ENCODE measurements around the gene BAIAP2L2. TPM values are rescaled to one million over a fixed set of nuclear protein-coding genes. Genes with fewer than 3 reads are reported as not detected.

Gene BAIAP2L2
- total RNA-seq, 1 donor from 2014 or later, result 0.77 TPM

DNA sequence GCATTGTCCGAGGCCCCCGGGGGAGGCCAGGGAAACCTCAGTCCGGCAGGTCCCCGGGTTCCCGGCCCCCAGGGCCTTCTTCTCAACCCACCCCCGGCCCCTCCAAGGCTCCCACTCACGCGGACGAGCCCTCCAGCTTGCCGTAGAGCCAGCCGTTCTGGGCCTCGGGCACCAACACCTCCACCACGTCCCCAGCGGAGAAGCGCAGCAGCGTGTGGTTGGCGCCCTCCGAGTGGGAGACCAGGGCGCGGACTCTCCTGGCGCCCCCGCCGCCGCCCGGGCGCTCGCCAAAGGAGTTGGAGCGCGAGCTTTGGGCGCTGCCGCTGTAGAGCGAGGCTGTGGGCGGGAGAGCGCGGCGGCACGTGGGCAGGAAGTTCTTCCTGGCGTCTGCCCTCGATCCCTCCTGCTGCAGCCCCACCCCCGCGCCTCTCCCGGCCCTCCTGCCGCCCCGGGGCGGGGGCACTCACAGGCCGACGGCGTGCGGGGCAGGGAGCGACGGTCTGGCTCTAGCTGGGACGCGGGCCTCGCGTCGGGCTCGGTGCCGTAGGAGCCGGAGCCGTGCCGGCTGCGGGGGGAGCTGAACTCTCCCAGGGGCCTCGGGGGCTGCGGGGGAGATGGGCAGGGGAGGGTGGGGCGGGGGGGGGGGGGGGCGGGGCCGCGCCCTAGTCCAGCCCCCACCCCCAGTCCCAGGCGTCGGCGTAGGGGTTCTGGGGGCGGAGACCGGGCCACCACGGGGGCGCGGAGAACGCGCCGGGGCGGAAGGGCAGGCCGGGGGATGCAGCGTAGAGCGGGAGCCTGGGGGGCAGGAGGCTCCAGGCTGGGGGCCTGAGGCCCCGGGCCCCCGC, 21.6 kb downstream of the BAIAP2L2 start:
- H3K36me3 Mint-ChIP-seq (ENCODE audit: low read depth, unreplicated experiment), result no peaks in the 10 kb centered on the region
- H3K27me3 Mint-ChIP-seq (ENCODE audit: unreplicated experiment), result peaks cover 6% of the 10 kb centered on the region
- H3K4me1 Mint-ChIP-seq (ENCODE audit: unreplicated experiment), result peaks cover 3% of the 10 kb centered on the region
- no peak overlapping the region for H3K27ac Mint-ChIP-seq (ENCODE audit: unreplicated experiment)
- TF ChIP-seq CTCF (IDR thresholded peaks at IDR 0.05; ENCODE audit: unreplicated experiment), result no peak
- H3K9me3 Mint-ChIP-seq (ENCODE audit: unreplicated experiment), result no peaks in the 10 kb centered on the region
- DNase-seq (ENCODE audit: low spot score), result no peak
- H3K4me3 Mint-ChIP-seq (ENCODE audit: unreplicated experiment), result no peak overlapping the region

DNA sequence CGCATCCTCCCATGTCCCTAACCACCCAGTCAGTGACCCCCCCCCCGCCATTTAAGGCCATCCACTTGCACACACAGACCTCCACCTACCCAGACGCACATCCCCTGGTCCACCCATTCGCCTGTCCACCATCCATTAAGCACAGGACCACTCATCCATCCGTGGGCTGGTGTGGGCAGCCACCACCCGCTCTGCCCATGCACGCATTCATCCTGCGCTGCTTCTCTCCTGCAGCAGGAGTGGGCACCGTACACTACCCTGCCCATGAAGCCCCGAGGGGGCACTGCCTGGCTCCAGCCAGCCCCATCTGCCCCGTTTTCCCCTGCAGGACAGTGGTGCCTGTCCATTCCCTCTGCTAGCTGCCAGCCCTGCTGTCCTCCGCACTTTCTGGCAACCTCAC, 22.6 kb downstream of the BAIAP2L2 start:
- DNase-seq (ENCODE audit: low spot score), result no peak
- Mint-ChIP-seq H3K4me1 (ENCODE audit: unreplicated experiment) (peaks cover 3% of the 10 kb centered on the region), H3K9me3 (ENCODE audit: unreplicated experiment) (no peaks in the 10 kb centered on the region), H3K27me3 (ENCODE audit: unreplicated experiment) (peaks cover 6% of the 10 kb centered on the region), H3K36me3 (ENCODE audit: low read depth, unreplicated experiment) (no peaks in the 10 kb centered on the region), H3K4me3 (ENCODE audit: unreplicated experiment) (peak overlapping the region; percentile 27), H3K27ac (ENCODE audit: unreplicated experiment) (peak overlapping the region; percentile 30)
- TF ChIP-seq CTCF (IDR thresholded peaks at IDR 0.05; ENCODE audit: unreplicated experiment), result no peak

GRCh38 chr22:38086942-38087341, 23.5 kb downstream of the BAIAP2L2 start:
- Mint-ChIP-seq H3K4me1 (ENCODE audit: unreplicated experiment) (peaks cover 3% of the 10 kb centered on the region), H3K36me3 (ENCODE audit: low read depth, unreplicated experiment) (no peaks in the 10 kb centered on the region), H3K9me3 (ENCODE audit: unreplicated experiment) (no peaks in the 10 kb centered on the region), H3K27me3 (ENCODE audit: unreplicated experiment) (peaks cover 6% of the 10 kb centered on the region), H3K4me3 (ENCODE audit: unreplicated experiment) (no peak overlapping the region), H3K27ac (ENCODE audit: unreplicated experiment) (no peak overlapping the region)
- TF ChIP-seq CTCF (IDR thresholded peaks at IDR 0.05; ENCODE audit: unreplicated experiment), result no peak
- no peak for DNase-seq (ENCODE audit: low spot score)

- Mint-ChIP-seq H3K4me3 (ENCODE audit: unreplicated experiment) (no peak overlapping the region), H3K9me3 (ENCODE audit: unreplicated experiment) (no peaks in the 10 kb centered on the region), H3K27me3 (ENCODE audit: unreplicated experiment) (peaks cover 6% of the 10 kb centered on the region), H3K4me1 (ENCODE audit: unreplicated experiment) (peaks cover 3% of the 10 kb centered on the region), H3K36me3 (ENCODE audit: low read depth, unreplicated experiment) (no peaks in the 10 kb centered on the region), H3K27ac (ENCODE audit: unreplicated experiment) (no peak overlapping the region)
- no peak for DNase-seq (ENCODE audit: low spot score)
- no peak for TF ChIP-seq CTCF (IDR thresholded peaks at IDR 0.05; ENCODE audit: unreplicated experiment)
Measured at GRCh38 chr22:38086001-38086845, 24.3 kb downstream of the BAIAP2L2 start.
